OCI-LY7 (cell line): ENCODE results near the gene SNAPC2. TPM values are rescaled to one million over a fixed set of nuclear protein-coding genes. Genes with fewer than 3 reads are reported as not detected.

Experiments used
- BruUV-seq: library from RNA; stranded (reverse); fragments of 400-500 nt; replicated peaks from 2 replicates; lab custom pipeline; 2021; lab: Mats Ljungman, UMichigan
- CTCF ChIA-PET: fragments of 300-600 bp; sonication (Branson Sonifier 250); formaldehyde crosslinking; loops from one replicate; lab custom pipeline; 2022; ENCODE audit warnings: antibody characterized with exemption; ENCODE audit not compliant: unreplicated experiment; lab: Charles Lee
- POLR2A ChIA-PET: fragments of 300-600 bp; sonication (Branson Sonifier 250); formaldehyde crosslinking; loops from one replicate; lab custom pipeline; 2022; ENCODE audit warnings: antibody characterized with exemption; lab: Charles Lee
- DNase-seq: peaks from one replicate; pipeline ENCODE4 v3.0.0-alpha.2; 2015; ENCODE audit warnings: low spot score
- H2AFZ ChIP-seq: fragments of 200-600 bp; sonication (generic), shearing (Covaris generic); 2 replicates; pipeline ENCODE4 v1.6.1; 2014; ENCODE audit warnings: mild to moderate bottlenecking, antibody characterized with exemption, low read length, moderate library complexity
- H3K27ac ChIP-seq: fragments of 200-600 bp; sonication (generic); 2 replicates; pipeline ENCODE4 v1.5.1; 2014; ENCODE audit warnings: mixed run types, low read depth, mild to moderate bottlenecking, moderate library complexity, low read length, inconsistent platforms; ENCODE audit not compliant: poor library complexity, severe bottlenecking
- H3K36me3 ChIP-seq: fragments of 200-600 bp; sonication (generic); 2 replicates; pipeline ENCODE4 v1.6.1; 2014; ENCODE audit warnings: mild to moderate bottlenecking, antibody characterized with exemption, low read length, moderate library complexity, mixed read lengths; ENCODE audit not compliant: insufficient read depth
- H3K4me1 ChIP-seq: fragments of 200-600 bp; sonication (generic); 2 replicates; pipeline ENCODE4 v1.5.1; 2014; ENCODE audit warnings: mild to moderate bottlenecking, low read length; ENCODE audit not compliant: insufficient read depth, poor library complexity, severe bottlenecking
- H3K4me2 ChIP-seq: fragments of 200-600 bp; sonication (generic); 2 replicates; pipeline ENCODE4 v1.6.1; 2014; ENCODE audit warnings: mild to moderate bottlenecking, low read length
- H3K4me3 ChIP-seq: fragments of 200-600 bp; sonication (generic); 2 replicates; pipeline ENCODE4 v1.5.1; 2014; ENCODE audit warnings: mild to moderate bottlenecking, low read depth, low read length; ENCODE audit not compliant: poor library complexity, severe bottlenecking
- H3K79me2 ChIP-seq: fragments of 200-600 bp; sonication (generic); 2 replicates; pipeline ENCODE4 v1.6.1; 2016; ENCODE audit warnings: low read depth, mild to moderate bottlenecking, low read length, moderate library complexity, mixed read lengths; ENCODE audit not compliant: insufficient read depth
- H3K9me2 ChIP-seq: fragments of 200-600 bp; sonication (generic); 2 replicates; pipeline ENCODE4 v1.6.1; 2016; ENCODE audit warnings: mild to moderate bottlenecking, low read length, mixed read lengths; ENCODE audit not compliant: insufficient read depth
- H3K9me3 ChIP-seq: fragments of 200-600 bp; sonication (generic); 2 replicates; pipeline ENCODE4 v1.6.1; 2014; ENCODE audit warnings: mild to moderate bottlenecking, mixed run types, low read length, mixed read lengths
- H4K20me1 ChIP-seq: fragments of 200-600 bp; sonication (generic); 2 replicates; pipeline ENCODE4 v1.6.1; 2014; ENCODE audit warnings: mild to moderate bottlenecking, antibody characterized with exemption, low read length, moderate library complexity, mixed read lengths; ENCODE audit not compliant: insufficient read depth
- EZH2phosphoT487 ChIP-seq: fragments of 200-600 bp; sonication (generic); IDR thresholded peaks from 2 replicates; pipeline ENCODE4 v1.6.1; 2018; ENCODE audit warnings: low read depth, borderline replicate concordance, mild to moderate bottlenecking, mixed run types, antibody characterized with exemption, low read length, moderate library complexity, mixed read lengths
- intact Hi-C: fragments of 100-400 bp; cut with micrococcal nuclease; formaldehyde crosslinking; loops from one replicate; pipeline ENCODE4 v1.10.0; 2022; ENCODE audit not compliant: unreplicated experiment
- total RNA-seq, 2 experiments: library from RNA; depleted of rRNA in 1 of 2; stranded (reverse); fragments of >200 nt in 1 of 2; shearing (Covaris generic) in 1 of 2; gene quantifications; 2 replicates each; pipeline ENCODE4 v1.2.3, GENCODE V29; 2014 to 2022
- TF ChIP-seq, protein P1 (sequence below): fragments of 200-600 bp; sonication (generic); conservative IDR thresholded peaks from 2 replicates; pipeline ENCODE4 v1.5.1; 2014; ENCODE audit warnings: mild to moderate bottlenecking, antibody characterized with exemption, low read length, moderate library complexity, mixed read lengths

The SNAPC2 gene
- total RNA-seq, 2 experiments from 2014 or later = 4.9 to 8.2 TPM

DNA sequence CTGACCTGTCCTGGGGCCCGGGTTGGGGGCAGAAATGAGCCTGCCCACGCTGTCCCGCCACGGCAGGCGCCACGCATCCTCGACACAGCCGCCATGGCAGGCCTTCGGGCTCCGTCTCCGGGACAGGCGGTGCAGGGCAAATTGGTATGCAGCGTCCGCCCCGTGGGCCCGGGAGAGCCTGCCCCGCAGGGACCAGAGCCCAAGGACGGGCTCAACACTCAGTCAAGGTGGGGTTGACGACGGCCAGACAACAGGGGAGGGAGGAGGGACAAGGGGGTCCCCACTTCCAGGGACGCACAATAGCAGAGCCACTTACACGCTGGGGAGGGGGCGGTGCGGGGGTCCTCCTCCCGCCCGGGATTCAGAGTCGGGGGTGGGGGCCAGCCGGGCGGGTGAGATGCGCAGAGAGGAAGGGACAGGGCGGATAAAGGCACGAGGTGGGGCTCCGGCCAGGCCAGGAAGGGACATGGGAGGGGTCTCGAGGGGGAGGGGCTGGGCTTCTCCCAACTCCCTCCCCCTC lies 4.6 kb downstream of the SNAPC2 start:
- ChIA-PET POLR2A (no interaction called here), CTCF (no interaction called here)
- H3K27ac ChIP-seq = no peak overlapping the region
- DNase-seq = no peak
- H2AFZ ChIP-seq = no peak overlapping the region
- H3K79me2 ChIP-seq = no peaks in the 10 kb centered on the region
- no peak for TF ChIP-seq EZH2phosphoT487
- TF ChIP-seq, protein P1, sequence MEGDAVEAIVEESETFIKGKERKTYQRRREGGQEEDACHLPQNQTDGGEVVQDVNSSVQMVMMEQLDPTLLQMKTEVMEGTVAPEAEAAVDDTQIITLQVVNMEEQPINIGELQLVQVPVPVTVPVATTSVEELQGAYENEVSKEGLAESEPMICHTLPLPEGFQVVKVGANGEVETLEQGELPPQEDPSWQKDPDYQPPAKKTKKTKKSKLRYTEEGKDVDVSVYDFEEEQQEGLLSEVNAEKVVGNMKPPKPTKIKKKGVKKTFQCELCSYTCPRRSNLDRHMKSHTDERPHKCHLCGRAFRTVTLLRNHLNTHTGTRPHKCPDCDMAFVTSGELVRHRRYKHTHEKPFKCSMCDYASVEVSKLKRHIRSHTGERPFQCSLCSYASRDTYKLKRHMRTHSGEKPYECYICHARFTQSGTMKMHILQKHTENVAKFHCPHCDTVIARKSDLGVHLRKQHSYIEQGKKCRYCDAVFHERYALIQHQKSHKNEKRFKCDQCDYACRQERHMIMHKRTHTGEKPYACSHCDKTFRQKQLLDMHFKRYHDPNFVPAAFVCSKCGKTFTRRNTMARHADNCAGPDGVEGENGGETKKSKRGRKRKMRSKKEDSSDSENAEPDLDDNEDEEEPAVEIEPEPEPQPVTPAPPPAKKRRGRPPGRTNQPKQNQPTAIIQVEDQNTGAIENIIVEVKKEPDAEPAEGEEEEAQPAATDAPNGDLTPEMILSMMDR = no peak
- H3K9me3 ChIP-seq = no peaks in the 10 kb centered on the region
- intact Hi-C loops = loop anchor here (1.0 kb wide), 1 partner anchor 71 kb away; no protein-coding TSS in a partner anchor
- H3K36me3 ChIP-seq = peaks cover 11% of the 10 kb centered on the region; the same call in 1 of the 2 replicates
- no peaks in the 10 kb centered on the region for H3K9me2 ChIP-seq
- peaks cover 6% of the 10 kb centered on the region; the same call in 1 of the 2 replicates for H4K20me1 ChIP-seq
- H3K4me1 ChIP-seq = peaks cover 17% of the 10 kb centered on the region
- no TSS peak for BruUV-seq
- peak overlapping the region; percentile 64 for H3K4me2 ChIP-seq
- H3K4me3 ChIP-seq = no peak overlapping the region

DNA sequence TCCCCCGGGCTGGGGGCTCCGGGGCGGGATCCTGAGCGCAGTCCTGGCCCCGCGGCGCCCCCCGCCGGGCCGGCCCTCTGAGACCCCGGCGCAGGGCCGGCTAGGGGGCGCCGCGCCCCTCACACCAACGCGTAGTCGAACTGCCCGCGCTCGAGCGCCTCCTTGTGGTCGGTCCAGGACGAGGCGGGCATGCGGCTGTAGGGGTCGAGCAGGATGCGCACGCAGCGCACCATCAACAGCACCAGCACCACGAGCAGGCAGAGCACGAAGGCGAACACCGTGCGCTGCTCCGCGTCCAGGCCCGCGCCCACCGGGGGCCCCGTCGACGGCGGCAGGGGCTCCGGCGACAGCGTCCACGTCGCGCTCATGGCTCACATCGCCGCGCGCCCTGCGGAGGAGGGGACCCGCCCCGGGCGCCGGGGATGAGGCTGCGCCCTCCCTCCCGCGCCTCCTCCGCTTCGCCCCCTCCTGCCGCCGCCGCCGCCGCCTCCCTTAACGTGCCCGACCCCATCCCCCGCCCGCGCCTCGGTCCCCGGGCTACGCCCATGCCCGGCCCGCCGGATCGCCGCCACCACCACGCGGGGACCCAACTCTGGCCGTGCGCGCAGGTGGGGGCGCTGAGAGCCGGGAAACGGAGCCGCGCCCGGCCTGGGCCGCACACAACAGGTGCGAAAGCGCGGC lies 5.2 kb downstream of the SNAPC2 start:
- no peaks in the 10 kb centered on the region for H3K9me2 ChIP-seq
- H2AFZ ChIP-seq = 0 out of 2 replicates have a peak overlapping the region, but pooled peaks have one; percentile 42
- no TSS peak for BruUV-seq
- peak overlapping the region; percentile 64 for H3K4me2 ChIP-seq
- peaks cover 6% of the 10 kb centered on the region; the same call in 1 of the 2 replicates for H4K20me1 ChIP-seq
- peak; percentile 89 for DNase-seq
- intact Hi-C loops = loop anchor here (1.0 kb wide), 1 partner anchor 72 kb away; no protein-coding TSS in a partner anchor
- H3K4me1 ChIP-seq = peaks cover 14% of the 10 kb centered on the region
- POLR2A ChIA-PET = no interaction called here
- H3K9me3 ChIP-seq = no peaks in the 10 kb centered on the region
- no peak overlapping the region for H3K27ac ChIP-seq
- H3K79me2 ChIP-seq = no peaks in the 10 kb centered on the region
- H3K36me3 ChIP-seq = peaks cover 15% of the 10 kb centered on the region
- TF ChIP-seq EZH2phosphoT487 = no peak
- TF ChIP-seq, protein P1 = peak; percentile 89
- CTCF ChIA-PET = no interaction called here
- peak overlapping the region; percentile 66 for H3K4me3 ChIP-seq
